HFFc6 (cell line): ENCODE results near the gene SATB1. TPM values are rescaled to one million over a fixed set of nuclear protein-coding genes. Genes with fewer than 3 reads are reported as not detected.

Experiments
- DNase-seq: peaks from one replicate; pipeline ENCODE4 v3.0.0-alpha.2; 2018
- H3K27ac Mint-ChIP-seq: 2 replicates; pipeline ENCODE4 v1.8.0; 2020; ENCODE audit warnings: mild to moderate bottlenecking, mixed read lengths
- H3K27me3 Mint-ChIP-seq: 2 replicates; pipeline ENCODE4 v1.8.0; 2021; ENCODE audit warnings: mild to moderate bottlenecking, moderate library complexity, mixed read lengths; ENCODE audit not compliant: insufficient read depth
- H3K36me3 Mint-ChIP-seq: 2 replicates; pipeline ENCODE4 v1.8.0; 2021; ENCODE audit warnings: low read depth, mixed read lengths
- H3K4me1 Mint-ChIP-seq: 2 replicates; pipeline ENCODE4 v1.8.0; 2020; ENCODE audit warnings: low read depth, mixed read lengths
- H3K4me3 Mint-ChIP-seq: 2 replicates; pipeline ENCODE4 v1.8.0; 2020; ENCODE audit warnings: mild to moderate bottlenecking, moderate library complexity, mixed read lengths
- H3K9me3 Mint-ChIP-seq: 2 replicates; pipeline ENCODE4 v1.8.0; 2020; ENCODE audit warnings: mild to moderate bottlenecking, mixed read lengths
- total RNA-seq, 6 experiments: library from RNA; stranded (reverse); fragmentation: NEBNext Ultra II Directional; extraction: Animal tissue kit (Norgen Biotek cat#: 25700); gene quantifications; 2 replicates in 1 of 6; 3 replicates in 5 of 6; pipeline ENCODE4 v1.2.3, GENCODE V29; 2021
- TF ChIP-seq, protein P1 (sequence below): fragments of 200-600 bp; sonication (generic); IDR thresholded peaks from 2 replicates; pipeline ENCODE4 v1.5.0; 2021; ENCODE audit warnings: antibody characterized with exemption, mild to moderate bottlenecking

Gene SATB1
- total RNA-seq, 6 experiments from 2014 or later, result 1.5 to 4.9 (median 2.3) TPM

DNA sequence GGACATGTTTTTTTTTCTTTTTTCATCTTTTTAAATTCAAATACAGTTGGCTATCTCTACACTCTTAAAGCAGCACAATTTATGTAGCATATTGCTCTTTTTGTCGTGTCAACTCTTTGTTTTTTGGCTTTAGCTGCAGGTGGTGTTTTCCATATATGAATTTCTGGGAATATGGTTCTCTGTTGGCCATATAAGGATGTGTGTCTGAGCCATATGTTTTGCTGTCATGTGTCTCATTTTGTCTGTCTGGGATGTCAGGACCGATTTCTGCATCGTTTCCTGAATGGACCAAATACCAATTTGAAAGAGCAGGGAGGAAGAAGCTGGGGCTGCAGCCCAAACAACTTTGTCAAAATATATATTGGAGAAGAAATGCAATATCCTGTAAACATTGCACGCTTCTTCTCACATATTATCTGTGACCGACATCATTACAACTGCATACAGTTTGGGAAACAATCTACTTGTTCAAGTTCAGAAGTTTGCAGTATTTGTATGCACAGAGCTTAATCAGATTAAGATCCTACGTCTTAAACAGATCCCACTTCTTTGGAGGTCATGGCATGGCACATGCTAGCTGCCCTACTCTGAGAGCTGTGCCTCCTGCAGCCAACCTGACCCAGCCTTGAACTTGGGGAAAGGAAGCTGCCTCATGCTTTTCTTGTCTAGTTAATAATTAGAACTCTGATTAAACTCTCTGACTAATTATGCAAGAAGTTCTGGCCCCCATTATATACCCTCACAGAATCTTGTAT, 4.0 kb upstream of the SATB1 start:
- H3K4me1 Mint-ChIP-seq, result no peaks in the 10 kb centered on the region; the same call in 1 of the 2 replicates
- DNase-seq, result no peak
- TF ChIP-seq, protein P1, sequence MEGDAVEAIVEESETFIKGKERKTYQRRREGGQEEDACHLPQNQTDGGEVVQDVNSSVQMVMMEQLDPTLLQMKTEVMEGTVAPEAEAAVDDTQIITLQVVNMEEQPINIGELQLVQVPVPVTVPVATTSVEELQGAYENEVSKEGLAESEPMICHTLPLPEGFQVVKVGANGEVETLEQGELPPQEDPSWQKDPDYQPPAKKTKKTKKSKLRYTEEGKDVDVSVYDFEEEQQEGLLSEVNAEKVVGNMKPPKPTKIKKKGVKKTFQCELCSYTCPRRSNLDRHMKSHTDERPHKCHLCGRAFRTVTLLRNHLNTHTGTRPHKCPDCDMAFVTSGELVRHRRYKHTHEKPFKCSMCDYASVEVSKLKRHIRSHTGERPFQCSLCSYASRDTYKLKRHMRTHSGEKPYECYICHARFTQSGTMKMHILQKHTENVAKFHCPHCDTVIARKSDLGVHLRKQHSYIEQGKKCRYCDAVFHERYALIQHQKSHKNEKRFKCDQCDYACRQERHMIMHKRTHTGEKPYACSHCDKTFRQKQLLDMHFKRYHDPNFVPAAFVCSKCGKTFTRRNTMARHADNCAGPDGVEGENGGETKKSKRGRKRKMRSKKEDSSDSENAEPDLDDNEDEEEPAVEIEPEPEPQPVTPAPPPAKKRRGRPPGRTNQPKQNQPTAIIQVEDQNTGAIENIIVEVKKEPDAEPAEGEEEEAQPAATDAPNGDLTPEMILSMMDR, result no peak
- no peaks in the 10 kb centered on the region for H3K36me3 Mint-ChIP-seq
- H3K27ac Mint-ChIP-seq, result no peak overlapping the region
- H3K4me3 Mint-ChIP-seq, result no peak overlapping the region
- H3K27me3 Mint-ChIP-seq, result peaks cover 7% of the 10 kb centered on the region; the same call in 1 of the 2 replicates
- no peaks in the 10 kb centered on the region for H3K9me3 Mint-ChIP-seq

DNA sequence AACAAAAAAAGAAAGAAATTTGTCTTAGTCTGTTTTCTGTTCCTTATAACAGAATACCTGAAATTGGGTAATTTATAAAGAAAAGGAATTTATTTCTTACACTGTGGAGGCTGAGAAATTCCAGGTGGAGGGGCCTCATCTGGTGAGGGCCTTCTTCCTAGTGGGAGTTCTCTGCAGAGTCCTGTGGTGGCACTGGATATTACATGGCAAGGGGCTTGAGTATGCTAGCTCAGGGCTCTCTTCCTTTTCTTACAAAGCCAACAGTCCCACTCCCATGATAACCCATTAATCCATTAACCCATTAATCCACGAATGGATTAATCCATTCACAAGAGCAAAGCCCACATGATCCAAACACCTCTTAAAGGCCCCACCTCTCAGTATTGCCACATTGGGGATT, 2.9 kb upstream of the SATB1 start:
- Mint-ChIP-seq H3K4me3 (no peak overlapping the region), H3K4me1 (peaks cover 11% of the 10 kb centered on the region), H3K27me3 (peaks cover 7% of the 10 kb centered on the region; the same call in 1 of the 2 replicates), H3K9me3 (no peaks in the 10 kb centered on the region), H3K36me3 (no peaks in the 10 kb centered on the region), H3K27ac (no peak overlapping the region)
- no peak for DNase-seq
- TF ChIP-seq, protein P1, result no peak

DNA sequence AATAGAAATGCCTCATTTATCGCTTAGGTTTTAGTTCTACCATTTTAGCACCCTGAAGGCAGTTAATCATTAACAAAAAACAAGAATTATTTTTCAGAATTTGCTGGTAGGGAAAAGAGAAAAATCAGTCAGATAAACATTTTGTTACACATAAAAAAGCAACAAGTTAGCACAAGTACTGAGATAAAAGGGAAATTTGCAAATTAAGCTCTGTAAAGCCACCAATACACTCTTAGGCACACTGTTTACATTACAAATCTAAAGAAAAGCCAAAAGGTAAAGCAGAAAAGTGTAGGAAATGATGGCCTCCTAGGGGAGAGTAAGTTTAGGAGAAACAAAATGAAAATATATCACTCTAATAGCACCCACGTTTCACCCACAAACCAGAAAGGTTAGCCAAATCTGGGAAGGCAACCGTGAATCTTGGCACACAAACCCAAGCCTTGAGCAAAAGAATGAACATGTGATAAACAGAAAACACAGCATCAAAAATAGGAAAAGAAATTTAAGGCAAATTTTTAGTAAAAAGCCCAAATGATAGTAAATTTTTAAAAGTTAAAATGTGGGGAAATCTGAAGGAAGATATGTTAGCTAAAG, 1.6 kb upstream of the SATB1 start:
- no peak for DNase-seq
- H3K36me3 Mint-ChIP-seq, result no peaks in the 10 kb centered on the region
- no peaks in the 10 kb centered on the region for H3K9me3 Mint-ChIP-seq
- TF ChIP-seq, protein P1, result no peak
- no peak overlapping the region for H3K4me3 Mint-ChIP-seq
- no peak overlapping the region for H3K27ac Mint-ChIP-seq
- peaks cover 7% of the 10 kb centered on the region; the same call in 1 of the 2 replicates for H3K27me3 Mint-ChIP-seq
- peaks cover 12% of the 10 kb centered on the region for H3K4me1 Mint-ChIP-seq

DNA sequence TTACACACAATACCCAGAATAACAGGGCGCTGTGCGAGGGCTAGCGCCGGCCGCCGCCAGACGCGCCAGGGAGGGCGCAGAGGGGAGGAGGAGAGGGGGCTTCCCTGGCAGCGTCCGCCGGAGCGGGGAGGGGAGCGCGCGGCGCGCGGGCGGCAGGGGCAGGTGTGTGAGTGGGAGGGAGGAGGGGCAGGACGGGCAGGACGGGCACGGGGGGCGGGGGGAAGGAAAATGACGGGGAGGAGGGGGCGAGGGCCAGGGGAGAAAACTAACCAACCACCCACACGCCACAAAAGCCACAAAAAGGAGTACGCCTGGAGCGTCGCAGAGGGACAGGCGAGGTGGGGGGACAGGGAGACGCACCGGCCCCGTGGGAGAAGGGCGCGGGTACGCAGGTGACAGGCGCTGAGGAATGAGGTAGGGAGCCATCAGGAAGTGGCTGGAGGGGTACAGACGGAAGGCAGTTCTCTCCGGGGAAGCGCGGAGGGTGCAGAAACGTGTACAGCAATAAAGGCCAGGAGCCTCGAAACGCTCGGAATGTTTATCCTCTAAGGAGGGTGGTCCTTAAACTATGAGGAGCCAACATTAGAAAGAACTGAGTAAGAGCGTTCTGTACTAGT, 610 bp upstream of the SATB1 start:
- H3K9me3 Mint-ChIP-seq, result no peaks in the 10 kb centered on the region
- TF ChIP-seq, protein P1, result no peak
- peaks cover 5% of the 10 kb centered on the region; the same call in 1 of the 2 replicates for H3K27me3 Mint-ChIP-seq
- no peak overlapping the region for H3K27ac Mint-ChIP-seq
- no peaks in the 10 kb centered on the region for H3K36me3 Mint-ChIP-seq
- DNase-seq, result no peak
- H3K4me1 Mint-ChIP-seq, result peaks cover 12% of the 10 kb centered on the region
- peak overlapping the region; percentile 84 for H3K4me3 Mint-ChIP-seq

DNA sequence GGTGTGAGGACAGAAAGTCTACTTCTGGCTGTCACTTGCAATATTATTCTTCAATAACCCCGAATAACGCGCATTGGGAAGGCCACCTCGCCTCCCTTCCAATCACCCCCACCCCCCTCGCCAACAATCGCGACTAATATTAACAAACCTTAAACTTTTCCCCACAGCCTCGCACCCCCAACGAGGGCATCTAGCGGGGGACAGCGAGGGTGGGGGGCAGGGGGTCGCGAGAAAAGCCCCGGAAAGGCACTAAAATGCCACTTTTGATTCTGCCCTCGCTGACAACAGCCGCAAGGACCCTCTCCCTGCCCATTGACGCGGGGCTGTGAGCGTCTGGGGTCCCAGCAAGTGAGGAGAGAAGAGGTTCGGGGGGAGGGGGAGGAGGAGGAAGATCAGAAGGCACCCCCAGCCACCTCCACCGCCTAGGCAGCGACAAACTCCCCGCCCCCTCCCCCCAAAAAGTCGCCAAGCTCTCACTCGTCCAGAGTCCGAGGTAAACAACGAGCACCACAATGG, 868 bp downstream of the SATB1 start:
- Mint-ChIP-seq H3K27me3 (peaks cover 5% of the 10 kb centered on the region; the same call in 1 of the 2 replicates), H3K4me1 (peaks cover 12% of the 10 kb centered on the region), H3K9me3 (no peaks in the 10 kb centered on the region), H3K36me3 (no peaks in the 10 kb centered on the region), H3K4me3 (peak overlapping the region; percentile 93), H3K27ac (peak overlapping the region; percentile 43; the same call in 1 of the 2 replicates)
- TF ChIP-seq, protein P1, result no peak
- DNase-seq, result no peak
